ENCODE data around the gene HS6ST1.

Gene HS6ST1

DNA sequence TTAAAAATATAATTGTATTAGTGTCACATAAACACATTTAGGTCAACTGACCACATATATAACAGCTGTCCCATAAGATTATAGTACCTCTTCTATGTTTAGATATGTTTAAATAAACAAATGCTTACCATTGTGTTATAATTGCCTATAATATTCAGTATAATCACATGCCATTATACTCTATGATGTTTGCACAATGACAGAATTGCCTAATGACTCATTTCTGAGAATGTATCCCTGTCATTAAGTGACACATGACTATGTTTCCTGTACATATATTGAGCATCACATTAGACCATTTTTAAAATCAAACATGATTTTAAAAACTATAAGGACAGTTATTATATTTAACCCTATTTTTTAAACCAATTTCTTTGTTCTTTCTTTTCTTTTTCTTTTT is 89.8 kb downstream of the HS6ST1 start:
- DNase-seq, result peak; percentile 54 to 87 (median 86)

- DNase-seq, result no peak
Observed at GRCh38 chr2:128227862-128228261, 90.8 kb downstream of the HS6ST1 start.

- DNase-seq, result no peak
Observed at GRCh38 chr2:128219891-128220290, 98.8 kb downstream of the HS6ST1 start.

GRCh38 chr2:128217671-128218070 is 101.0 kb downstream of the HS6ST1 start:
- DNase-seq, result peak; percentile 33 to 54 (median 53)

DNA sequence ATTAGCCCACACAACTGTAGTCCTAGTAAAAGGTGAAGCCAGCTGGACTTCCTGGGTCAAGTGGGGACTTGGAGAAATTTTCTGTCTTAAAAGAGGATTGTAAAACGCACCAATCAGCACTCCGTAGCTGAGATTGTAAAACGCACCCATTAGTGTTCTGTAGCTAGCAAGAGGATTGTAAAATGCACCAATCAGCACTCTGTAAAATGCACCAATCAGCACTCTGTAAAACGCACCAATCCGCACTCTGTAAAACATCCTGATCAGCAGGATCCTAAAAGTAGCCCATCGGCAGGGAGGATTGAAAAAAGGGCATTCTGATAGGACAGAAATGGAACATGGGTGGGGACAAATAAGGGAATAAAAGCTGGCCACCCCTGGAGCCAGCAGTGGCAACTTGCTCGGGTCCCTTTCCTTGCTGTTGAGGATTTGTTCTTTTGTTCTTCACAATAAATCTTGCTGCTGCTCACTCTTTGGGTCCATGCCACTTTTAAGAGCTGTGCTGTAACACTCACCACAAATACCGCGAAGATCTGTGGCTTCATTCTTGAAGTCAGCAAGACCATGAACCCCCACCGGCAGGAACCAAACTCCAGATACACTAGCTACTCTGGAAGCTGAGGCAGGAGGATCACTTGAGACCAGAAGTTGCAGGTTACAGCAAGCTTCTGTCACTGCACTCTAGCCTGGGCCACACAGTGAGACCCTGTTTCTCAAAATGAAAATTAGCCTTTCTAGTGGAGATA is 102.6 kb downstream of the HS6ST1 start:
- DNase-seq, result no peak
